LNCaP clone FGC (cell line): ENCODE results near the gene FRYL.

Experiments used
- DNase-seq: peaks from one replicate; pipeline ENCODE4 v3.0.0-alpha.2; 2011; ENCODE audit warnings: low read depth
- H3K4me3 ChIP-seq: 2 replicates; pipeline ENCODE4 v1.5.1; 2011; ENCODE audit warnings: mild to moderate bottlenecking, low read depth, low read length, control low read depth
- CTCF ChIP-seq: IDR thresholded peaks from 2 replicates; pipeline ENCODE4 v1.5.1; 2012; ENCODE audit warnings: mild to moderate bottlenecking; ENCODE audit not compliant: control insufficient read depth, insufficient read depth; ENCODE audit errors: extremely low read depth

FRYL gene

GRCh38 chr4:48668254-48669017 lies 111.6 kb downstream of the FRYL start:
- DNase-seq: no peak
- H3K4me3 ChIP-seq: no peak overlapping the region
- TF ChIP-seq CTCF: no peak

- DNase-seq: no peak
- TF ChIP-seq CTCF: no peak
- H3K4me3 ChIP-seq: no peak overlapping the region
Measured at GRCh38 chr4:48667148-48667547, 112.9 kb downstream of the FRYL start.

DNA sequence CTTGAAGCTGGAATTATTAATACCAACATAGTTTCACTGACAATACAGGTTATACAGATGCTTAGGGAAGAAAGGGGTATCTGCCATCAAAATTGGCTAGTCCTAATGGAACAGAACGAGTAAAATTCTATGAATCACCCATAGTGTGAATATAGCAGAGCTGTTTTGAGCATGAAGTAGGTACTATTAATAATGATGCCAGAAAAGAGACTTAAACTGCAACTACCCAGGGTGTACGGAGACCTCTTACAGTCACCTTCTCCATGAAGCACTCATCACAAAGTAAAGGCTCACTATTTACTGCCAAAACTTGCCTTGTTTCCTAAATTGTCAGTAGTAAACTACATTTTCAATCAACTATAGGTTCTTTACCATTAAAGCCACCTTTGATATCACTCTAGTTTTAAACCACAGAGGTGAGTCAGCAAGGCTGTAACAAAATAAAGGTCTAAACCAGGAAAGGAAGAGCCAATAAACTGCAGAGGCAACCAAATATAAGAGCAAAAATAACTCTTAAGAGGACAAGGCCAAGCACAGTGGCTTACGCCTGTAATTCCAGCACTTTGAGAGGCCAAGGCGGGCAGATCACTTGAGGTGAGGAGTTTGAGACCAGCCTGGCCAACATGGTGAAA lies 114.4 kb downstream of the FRYL start:
- DNase-seq: no peak
- no peak overlapping the region for H3K4me3 ChIP-seq
- TF ChIP-seq CTCF: no peak

DNA sequence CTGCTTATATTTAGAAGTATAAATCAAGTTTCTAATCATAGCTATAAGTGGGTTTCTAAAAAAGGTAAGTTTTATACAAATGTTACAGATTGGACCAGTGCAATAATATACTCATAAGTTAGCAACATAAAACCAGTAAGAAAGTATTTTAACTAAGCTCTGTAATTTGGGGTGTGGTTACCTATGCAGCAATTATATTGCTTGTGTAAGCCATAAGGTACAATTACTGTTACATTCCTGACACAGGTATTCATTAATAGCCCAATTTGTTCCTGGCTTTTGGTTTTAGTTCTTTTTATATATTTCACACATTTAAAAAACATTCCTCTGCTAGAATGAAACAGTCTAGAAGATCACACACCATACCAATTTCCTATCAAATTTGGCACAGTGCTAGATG lies 115.1 kb downstream of the FRYL start:
- no peak for TF ChIP-seq CTCF
- no peak for DNase-seq
- H3K4me3 ChIP-seq: no peak overlapping the region

- TF ChIP-seq CTCF: no peak
- no peak overlapping the region for H3K4me3 ChIP-seq
- no peak for DNase-seq
Measured at GRCh38 chr4:48661391-48661790, 118.7 kb downstream of the FRYL start.

- no peak for TF ChIP-seq CTCF
- no peak for DNase-seq
- no peak overlapping the region for H3K4me3 ChIP-seq
Measured at GRCh38 chr4:48660347-48660746, 119.7 kb downstream of the FRYL start.
